ENCODE data around the gene ERN2.

GRCh38 chr16:23724096-23724784 lies 11.2 kb upstream of the ERN2 start:
- TF ChIP-seq, protein P1, sequence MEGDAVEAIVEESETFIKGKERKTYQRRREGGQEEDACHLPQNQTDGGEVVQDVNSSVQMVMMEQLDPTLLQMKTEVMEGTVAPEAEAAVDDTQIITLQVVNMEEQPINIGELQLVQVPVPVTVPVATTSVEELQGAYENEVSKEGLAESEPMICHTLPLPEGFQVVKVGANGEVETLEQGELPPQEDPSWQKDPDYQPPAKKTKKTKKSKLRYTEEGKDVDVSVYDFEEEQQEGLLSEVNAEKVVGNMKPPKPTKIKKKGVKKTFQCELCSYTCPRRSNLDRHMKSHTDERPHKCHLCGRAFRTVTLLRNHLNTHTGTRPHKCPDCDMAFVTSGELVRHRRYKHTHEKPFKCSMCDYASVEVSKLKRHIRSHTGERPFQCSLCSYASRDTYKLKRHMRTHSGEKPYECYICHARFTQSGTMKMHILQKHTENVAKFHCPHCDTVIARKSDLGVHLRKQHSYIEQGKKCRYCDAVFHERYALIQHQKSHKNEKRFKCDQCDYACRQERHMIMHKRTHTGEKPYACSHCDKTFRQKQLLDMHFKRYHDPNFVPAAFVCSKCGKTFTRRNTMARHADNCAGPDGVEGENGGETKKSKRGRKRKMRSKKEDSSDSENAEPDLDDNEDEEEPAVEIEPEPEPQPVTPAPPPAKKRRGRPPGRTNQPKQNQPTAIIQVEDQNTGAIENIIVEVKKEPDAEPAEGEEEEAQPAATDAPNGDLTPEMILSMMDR (IDR thresholded peaks at IDR 0.05; ENCODE audit: insufficient read depth, low read depth, low read length) = no peak
- no peak for TF ChIP-seq EZH2 (IDR thresholded peaks at IDR 0.05; ENCODE audit: insufficient read depth, low read length)
